CD4-positive, alpha-beta T cell treated with Interleukin-17A for 4 hours (primary cell): ENCODE results near the gene SMG6.

Source experiments
- DNase-seq: peaks from one replicate; pipeline ENCODE4 v3.0.0-alpha.2; 2020; ENCODE audit warnings: mixed read lengths

Gene SMG6

DNA sequence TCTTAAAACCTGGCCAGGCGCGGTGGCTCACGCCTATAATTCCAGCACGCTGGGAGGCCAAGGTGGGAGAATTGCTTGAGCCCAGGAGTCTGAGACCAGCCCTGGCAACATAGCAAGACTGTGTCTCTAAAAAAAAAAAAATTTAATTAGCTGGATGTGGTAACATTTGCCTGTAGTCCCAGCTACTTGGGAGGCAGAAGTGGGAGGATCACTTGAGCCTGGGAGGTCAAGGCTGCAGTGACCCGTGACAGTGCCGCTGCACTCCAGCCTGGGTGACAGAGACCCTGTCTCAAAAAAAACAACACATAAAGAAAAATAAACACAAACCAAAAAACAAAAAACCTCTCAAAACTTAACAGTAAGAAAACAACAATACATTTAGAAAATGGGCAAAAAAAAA is 106.3 kb downstream of the SMG6 start:
- DNase-seq = no peak

DNA sequence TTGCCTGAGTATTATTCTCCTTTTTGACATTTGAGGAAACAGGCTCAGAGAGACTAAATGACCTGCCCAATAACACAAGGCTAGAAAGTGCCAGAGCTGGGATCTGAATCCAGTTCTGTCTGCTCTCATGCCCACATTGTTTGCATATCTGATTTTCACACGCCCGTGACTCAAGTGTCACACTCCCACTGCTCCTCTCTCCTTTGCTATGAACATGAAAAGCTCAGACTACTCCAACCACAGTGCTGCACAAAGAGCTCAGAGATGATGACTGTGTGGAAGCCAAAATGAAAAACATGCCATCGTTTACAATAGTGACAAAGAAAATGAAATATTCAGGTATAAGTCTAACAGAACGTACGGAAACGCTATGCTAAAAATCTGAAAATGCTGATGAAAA is 107.9 kb downstream of the SMG6 start:
- peak; percentile 43 for DNase-seq

DNA sequence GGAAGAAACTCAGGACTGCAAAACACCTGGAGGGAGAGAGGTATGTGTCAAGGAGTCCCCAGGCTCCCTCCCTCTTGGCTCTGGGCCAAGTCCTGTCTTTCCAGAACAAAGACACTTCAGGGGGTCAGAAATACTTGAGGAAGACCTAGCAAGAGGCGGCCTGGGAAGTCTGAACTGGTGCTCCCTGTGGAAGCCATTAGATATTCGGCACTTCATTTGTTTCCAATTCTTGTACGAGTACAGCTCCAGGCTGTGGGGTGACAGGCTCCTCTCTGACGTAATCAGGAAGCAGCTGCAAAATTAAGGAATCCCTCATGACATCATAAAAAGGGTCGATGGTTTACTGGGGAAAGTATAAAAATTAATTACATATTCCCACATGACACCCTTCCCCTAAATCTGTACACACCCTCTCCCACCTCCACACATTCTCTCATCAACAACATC is 108.7 kb downstream of the SMG6 start:
- DNase-seq = no peak

DNA sequence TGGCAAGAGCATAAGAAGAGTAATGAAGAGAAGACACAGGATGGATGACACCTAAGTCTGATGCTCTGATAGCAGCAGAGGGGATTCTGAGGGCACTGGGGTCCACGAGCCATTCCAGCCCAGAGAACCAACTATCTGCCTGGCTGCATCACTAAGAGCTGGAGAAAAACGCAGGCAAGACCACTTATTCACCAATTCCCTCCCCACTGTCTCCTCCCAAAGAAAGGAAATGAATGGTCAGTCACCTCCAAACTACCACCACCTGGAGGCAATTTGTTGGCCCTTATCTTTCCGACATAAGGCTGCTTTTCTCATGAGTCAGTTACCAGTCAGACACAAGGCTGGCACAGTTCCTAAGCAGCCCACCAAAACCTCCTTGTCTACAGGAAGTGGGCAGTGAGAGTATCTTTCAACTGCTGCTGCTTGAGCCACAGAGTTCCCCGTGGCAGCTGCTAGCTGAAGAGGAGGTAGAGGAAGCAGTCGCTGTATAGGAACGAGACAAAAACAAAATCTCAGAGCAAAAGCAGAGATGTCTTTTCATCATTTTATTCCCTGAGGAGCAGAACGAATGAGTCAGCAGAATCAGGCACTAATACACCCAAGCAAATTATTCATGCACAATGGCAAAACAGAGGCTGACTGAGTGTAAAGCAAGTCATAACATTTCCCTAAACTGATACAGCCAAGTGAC is 111.1 kb downstream of the SMG6 start:
- peak; percentile 68 for DNase-seq

DNA sequence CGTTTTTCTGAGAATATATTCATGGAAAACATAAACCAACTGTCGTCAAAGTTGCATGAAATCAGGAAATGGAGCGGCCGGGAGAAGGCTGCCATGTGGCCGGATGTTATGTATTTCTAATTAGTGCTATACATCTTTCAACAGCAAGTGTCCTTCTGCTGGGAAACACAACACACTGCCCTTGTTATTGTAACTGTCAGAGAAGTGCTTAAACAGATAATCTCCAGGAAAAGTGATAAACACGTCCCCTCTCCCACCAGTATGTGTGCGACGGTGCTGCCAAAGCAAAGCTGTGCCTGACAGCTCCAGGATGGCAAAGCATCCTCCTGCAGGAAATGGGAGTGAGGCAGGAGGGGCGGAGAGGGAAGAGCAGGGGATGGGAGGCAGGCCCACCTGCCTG is 111.8 kb downstream of the SMG6 start:
- no peak for DNase-seq

DNA sequence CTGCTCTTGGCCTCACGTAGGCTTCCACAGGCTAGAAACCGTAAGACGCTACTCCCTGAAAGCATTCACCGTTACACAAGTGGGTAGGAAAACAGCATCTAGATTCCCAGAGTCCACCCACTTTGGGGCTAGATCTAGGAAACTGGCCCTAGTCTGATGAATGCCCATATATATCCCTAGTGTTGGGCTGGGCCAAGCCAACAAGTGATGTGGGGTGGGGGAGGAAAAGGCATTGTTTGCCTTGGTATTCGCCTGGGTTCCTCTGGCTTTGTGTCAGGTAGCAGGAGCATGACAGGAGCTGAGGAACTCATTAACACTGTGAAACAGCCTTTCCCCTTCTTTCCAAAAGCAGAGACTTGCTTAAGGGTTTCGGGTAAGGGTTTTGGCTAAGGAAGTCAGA is 112.4 kb downstream of the SMG6 start:
- no peak for DNase-seq

DNA sequence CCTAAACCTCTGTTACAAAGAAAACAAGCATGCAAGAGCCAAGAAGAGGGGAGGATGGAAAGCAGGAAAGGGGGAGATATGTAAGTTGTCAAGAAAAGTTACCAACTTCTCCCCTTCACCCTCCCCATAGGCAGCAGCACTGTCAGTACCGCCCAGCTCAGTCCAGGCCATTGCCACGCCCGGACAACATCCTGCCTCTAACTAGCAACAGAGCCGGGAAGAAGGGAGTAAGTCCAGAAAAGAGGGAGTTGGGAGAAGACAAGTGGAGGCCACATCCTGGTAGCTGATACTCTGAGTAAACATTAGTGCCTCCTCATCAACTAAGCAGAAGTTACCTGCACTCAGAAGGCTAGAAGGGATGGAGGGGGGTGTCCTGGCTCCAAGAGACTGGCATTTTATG is 113.6 kb downstream of the SMG6 start:
- no peak for DNase-seq

DNA sequence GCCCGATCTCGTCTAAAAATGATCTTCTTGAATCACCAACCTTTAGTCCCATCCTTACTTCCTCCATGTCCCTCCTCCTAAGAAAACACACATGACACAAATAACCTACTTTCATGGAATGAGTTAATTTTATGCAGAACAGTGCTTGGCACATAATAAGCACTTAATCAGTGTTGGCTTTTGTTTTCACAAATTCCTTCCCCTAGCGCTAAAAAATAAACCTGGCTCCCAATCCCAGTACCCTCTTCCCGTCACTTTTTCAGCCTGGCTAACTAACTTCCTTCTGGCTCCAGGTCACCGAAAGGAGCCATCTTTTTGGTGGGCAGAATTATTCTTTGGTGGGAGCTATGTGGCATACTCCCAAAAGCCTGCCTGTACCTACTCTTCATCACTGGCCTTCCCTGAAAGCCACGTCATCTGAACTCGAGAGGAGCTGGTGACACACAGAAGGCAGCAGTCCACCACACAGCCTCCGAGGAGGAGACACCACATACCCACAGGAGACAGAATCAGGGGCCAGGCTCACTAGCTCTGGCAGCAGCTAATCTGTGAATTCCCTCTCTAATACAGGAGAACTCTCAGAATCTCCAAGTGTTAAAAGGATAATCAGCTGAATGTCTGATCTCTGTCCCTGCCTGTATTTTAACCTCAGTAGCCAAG is 114.5 kb downstream of the SMG6 start:
- DNase-seq = no peak

DNA sequence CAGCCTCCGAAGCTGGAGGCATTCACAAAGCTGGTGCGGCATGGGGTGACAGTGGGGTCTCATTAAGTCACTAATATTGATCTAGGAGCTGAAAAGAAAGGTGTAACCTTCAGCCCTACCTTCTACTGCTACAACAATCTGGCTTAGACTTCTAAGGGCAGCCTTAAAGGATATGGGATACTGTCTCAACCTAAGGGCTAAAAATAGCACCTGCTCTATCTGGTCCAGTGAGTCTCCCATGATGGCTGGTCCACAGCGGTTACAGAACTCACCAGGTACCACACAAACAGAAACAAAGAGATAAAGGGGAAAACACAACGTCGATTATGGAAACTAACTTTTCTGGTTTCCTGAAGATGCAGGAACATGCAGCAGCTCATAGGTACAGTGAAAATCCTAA is 115.8 kb downstream of the SMG6 start:
- DNase-seq = no peak

DNA sequence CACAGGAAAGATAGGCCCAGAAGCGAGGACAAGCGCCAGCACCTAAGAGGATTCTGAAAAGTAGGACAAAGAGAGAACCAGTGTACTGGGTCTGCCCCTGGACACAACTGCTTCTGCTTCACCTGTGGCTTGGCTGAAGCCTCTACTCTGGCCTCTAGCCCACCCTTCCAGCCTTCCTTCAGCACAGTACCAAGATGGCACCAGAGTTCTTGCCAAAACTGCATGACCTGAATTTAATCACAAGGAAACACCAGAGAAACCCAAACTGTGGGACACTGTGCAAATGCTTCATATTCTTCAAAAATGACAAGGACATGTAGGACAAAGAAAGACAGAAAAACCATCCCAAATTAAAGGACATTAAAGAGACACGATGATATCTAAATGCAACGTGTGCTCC is 116.6 kb downstream of the SMG6 start:
- no peak for DNase-seq

DNA sequence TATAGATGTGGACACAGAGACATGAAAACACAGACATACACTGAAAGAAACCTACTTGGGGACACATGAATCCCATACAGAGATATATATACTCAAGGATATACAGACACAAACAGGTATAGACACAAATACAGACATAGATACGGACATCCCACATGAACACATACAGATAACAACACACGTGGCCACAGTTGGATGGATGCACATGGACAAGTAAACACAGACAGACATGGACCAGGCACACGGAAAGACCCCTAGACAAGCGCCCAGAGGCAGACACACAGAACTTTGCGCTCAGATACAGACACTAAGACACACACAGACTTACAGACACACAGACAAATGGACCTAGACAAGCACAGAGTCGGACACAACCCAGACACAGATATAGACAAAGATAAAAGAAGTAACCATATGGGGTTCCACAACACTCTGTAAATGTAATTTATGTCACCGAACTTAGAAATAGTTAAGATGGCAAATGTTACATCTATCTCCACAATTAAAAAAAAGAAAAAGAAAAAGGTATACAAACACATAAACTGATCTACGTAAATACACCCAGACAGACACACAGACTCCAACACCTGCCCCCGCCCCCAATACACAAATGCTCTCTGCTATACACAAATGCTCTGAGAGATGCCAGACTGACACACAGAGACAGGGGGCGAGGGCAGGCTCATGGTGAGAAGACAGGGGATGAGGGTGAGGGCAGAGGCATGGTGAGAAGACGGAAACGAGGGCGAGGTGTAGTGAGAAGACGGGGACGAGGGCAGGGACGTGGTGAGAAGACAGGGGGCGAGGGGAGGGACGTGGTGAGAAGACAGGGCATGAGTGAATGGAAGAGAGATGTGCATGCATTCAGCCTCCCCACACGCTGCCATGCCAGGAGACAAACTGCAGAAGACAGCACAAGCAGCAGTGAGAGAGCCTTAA is 118.3 kb downstream of the SMG6 start:
- DNase-seq = no peak

DNA sequence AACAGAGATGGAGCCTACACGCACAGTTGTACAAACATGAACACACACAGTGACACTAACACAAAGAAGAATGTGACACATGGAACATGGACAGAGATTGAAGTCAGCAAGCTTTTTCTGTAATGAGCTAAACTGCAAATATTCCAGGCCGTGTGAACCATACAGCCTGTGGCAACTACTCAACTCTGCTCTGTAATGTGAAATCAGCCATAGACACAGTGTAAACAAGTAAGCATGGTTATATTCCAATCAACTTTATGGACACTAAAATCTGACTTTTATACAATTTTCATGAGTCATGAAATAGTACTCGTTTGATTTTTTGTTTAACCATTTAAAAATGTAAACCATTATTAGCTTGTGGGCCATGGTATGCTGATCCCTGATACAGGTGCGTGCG is 120.2 kb downstream of the SMG6 start:
- no peak for DNase-seq

DNA sequence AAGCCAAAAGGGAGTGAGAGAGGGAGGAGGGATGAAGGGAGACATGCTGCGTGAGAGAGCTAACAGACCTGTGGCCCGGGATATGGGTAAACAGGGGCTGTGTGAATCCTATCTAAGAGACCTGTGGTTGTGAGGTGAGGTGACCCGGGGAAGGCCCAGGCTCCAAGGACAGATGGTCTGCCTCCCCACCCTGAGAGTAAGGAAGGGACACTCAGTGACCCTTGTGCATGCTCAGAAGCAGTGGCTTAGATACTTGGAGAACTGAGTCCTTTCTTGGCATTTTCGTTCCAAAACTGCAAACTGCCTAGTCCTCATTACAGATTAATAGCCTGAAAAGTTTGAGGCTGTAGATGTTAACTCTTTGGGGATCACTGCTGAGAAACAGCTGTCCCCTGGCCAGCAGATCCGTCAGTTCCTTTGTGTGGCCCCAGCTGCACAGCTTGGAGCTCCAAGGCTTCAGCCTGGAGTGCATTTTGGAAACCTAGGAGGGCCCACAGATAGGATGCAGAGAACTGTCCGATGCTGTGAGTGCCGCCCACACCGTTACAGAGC is 121.6 kb downstream of the SMG6 start:
- DNase-seq = no peak

DNA sequence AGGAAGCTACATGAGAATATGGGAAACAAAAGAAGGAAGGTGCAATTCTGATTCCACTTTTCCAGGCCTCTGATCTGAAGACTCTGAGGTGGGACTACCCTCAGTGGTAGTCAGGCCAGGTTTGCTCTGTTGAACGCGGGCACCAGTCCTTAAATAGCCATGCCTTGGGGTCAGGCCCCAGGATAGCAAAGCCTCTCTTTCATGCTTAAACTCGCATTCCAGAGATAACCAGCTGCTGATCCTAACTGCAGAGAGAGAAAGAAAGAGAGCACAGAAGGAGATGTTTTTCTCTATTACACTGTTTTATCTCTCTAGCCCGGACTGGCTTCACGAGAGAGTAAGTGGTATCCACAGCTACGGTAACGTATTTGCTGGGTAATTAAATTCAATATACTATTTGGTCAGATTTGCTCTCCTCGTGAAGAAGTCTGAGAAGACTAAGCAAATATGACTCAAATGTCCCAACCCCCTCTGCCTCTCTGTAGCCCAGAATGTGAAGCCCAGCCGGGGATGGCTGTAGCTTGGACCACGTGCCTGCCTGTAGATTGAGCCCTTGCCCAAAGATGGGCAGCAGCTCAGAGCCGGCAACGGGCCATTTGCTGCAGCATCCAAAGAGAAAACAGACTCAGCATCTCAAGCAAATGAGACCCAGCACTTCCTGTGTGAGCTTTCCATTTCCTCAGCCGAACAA is 122.2 kb downstream of the SMG6 start:
- no peak for DNase-seq

DNA sequence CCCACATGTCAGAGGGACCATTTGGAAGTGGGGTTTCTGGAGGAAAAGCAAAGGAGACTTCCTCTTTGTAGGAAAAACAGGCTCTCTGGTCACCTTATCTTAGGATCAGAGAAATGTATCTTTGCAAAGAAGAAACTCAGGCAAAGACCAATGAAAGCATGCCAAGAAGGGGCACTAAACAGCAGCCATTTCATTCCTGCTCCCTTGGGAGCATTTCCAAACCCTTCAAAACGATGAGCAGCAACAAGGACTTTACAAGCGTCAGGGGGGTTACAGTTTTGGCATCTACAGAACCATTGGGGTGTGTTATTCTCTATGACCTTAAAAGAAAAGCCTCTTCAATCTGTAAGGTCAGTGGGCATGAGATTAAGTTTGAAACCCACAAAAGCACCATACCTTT is 122.8 kb downstream of the SMG6 start:
- DNase-seq = no peak

DNA sequence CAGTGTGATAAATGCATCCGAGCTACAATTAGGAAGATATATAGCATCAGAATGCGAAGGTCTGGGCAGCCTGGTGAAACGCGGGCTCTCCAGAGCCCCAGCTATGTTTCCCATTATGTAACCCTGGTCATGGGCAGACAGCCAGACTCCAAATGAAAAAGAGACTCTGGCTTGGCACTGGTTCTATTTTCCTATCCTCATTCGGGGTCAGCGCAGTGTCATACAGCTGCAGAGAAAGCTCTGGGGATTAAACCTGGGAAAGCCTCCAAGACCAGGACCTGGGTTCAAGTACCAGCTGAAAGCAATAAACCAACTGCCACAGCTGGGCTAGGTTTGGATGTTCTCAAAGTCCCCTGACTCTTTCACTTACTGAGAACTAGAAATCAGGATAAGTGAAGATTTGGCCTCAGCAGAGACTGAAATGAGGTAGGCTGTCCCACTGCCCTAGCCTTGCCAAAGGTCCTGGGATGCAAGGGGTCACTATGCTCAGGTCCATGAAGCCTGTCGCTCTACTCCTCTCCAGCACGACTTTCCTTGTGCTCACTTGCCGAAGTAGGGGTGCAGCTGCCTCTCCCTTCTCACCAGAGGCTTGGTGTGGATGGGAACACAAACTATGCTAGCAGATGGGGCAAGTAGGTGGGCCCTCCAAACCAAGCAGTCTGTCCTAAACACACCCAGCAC is 123.8 kb downstream of the SMG6 start:
- DNase-seq = no peak

DNA sequence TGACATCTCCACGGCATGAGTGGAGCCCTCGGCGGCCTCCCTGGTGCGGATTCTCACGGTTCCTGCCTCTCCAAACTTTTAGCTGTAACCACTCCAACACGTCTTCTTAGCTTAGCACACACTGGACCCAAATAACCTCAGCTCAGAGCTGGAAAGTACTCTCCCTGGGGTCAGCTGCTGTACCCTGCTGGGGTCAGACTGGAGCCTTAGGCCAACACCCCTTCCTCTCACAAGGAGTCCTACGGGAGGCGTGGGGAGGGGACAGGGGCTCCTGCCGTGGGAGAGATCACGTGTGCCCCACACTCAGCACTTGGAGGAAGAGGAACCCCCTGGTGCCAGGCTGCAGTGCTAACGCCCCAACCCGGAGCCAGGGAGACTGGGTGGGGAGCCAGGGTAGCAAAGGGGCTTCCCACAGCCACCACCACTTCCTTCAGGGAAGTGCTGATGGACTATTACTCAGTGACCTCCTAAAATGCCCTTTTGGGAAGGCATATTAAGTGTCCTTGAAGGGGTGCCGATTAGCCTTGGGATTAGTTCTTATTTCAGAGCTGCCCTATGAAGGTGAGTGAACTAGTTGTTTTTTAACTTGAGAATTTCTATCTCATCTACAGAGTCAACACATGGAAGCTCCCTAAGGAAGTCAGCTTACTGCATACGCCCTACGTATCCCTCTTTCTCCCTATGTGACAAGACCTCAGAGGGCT is 124.6 kb downstream of the SMG6 start:
- DNase-seq = no peak

DNA sequence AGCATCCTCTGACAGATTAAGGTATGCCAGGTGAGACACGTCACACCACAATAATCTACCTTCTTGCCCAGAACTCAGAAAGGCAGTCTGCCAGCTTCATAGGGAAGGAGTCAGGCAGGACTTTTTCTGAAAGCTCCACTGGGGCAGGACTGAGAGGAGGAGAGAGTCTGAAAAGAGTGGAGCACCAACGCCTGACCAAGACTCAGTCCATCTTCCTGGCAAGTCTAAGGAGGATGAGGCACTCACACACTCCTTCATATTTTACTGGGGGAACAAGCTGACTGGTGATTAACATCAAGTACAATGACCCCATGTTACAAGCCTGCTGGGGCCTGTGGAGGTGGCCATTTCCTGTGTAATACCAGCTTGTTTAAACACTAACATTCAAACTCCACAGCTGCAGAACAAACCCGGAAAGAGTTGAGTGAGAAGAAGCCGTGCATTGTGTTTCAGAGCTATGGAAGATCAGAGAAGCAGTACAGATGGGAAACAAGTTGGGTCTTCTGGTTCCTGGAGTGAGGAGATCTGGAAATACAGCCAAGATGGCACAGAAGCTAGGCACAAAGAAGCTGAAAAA is 126.3 kb downstream of the SMG6 start:
- DNase-seq = no peak

DNA sequence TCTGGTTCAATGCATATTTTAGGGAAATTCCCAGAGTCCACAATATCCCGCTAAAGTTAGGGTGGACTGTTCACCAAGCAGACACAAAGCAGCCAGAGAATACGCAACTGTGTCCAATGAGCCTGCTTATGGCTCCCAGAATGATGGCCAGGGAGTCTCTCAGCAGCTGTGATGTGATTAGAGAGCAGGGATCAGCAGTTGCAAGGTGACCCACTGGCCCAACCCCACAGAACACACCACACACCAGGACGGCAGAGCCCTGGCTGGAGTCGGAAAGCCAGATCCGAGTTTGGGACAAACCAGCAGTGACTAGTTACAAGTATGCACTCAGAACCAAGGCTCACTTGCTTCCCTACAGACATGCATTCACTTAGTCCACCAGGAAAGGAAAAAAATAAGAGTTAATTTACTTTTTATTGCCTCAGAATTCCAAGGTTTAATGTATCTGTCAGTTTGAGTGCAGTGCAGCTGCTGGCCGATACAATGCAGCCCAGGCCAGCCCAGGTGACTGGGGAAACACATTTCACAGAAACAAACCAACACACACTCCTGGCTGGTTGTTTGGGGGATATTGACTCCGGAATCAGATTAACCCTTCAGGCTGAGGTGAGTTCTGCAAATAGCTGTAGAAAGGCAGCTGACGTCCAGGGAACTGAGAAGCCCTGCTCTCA is 127.0 kb downstream of the SMG6 start:
- DNase-seq = no peak

DNA sequence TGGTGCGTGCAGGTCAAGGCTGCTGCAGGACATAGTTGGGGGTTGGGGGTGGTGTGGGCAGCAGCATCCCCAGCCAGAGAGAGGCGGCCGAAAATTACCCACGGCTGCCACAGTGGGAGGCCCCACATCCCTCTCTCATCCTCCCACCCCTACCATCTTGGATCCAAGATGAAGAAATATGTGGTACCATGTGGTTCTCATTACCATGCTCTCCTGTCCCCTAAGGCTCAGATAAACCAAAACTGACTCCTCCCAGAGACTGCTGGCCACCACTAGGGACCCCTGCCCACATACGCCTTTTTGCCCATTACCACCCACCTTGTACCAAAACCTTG is 128.3 kb downstream of the SMG6 start:
- no peak for DNase-seq
